ENCODE measurements around the gene ERP27.

The ERP27 gene

GRCh38 chr12:14936224-14936861 is 2.0 kb downstream of the ERP27 start:
- peaks cover 4 to 9% (median 7%) of the 10 kb centered on the region in 4 experiments for H3K4me1 ChIP-seq (ENCODE audit: control extremely low read depth in 1 of 4, control insufficient read depth in 4 of 4, insufficient read depth in 4 of 4, low read length in 3 of 4)
- no peaks in the 10 kb centered on the region for H3K9me3 ChIP-seq (ENCODE audit: control extremely low read depth in 1 of 5, control insufficient read depth in 4 of 5, insufficient read depth in 2 of 5, low read depth in 1 of 5, low read length in 4 of 5)
- no peak overlapping the region for H3K27ac ChIP-seq (ENCODE audit: insufficient read depth in 1 of 2, low read depth in 1 of 2, low read length in 2 of 2, poor library complexity in 1 of 2, severe bottlenecking in 2 of 2)
- 93% methylated on average over 6 of the region's 6 CpGs for WGBS (ENCODE audit: insufficient coverage)
- no peaks in the 10 kb centered on the region for H3K27me3 ChIP-seq (replicated peaks in 2 of 5; ENCODE audit: control insufficient read depth in 4 of 5, insufficient read depth in 5 of 5, low read length in 4 of 5)
- DNase-seq = no peak
- H3K4me3 ChIP-seq (ENCODE audit: control insufficient read depth in 1 of 7, extremely low read depth in 1 of 7, insufficient read depth in 4 of 7, low read depth in 2 of 7, low read length in 6 of 7) = no peak overlapping the region
- CTCF ChIA-PET = interaction anchor here (0.7 to 4.8 kb wide), 17 partner anchors 8 to 130 kb away, joined by 3 to 30 read pairs (median 4); no protein-coding TSS in a partner anchor
- H3K36me3 ChIP-seq (ENCODE audit: control insufficient read depth in 4 of 4, insufficient read depth in 4 of 4, low read length in 3 of 4) = peaks cover 14 to 18% (median 16%) of the 10 kb centered on the region in 4 experiments
- POLR2A ChIA-PET = no interaction called here

DNA sequence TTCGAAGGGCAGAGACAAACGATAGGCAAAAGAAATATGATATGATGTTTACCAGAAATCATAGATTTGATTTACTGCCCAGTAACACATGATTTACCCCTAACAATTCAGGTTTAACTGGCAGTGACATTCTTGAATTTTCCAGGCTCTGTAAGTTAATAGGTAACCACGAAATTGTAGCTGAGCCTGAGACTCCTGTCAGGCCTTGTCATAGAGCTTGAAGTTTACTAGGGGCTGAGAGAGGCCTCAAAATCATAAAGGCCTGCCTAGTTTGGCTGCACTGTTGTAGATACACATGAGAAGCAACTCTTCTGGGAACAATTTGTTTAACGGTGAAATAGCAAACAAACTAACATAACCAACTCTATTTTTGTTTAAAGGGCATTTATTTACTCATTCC is 3.3 kb downstream of the ERP27 start:
- ChIA-PET POLR2A (no interaction called here), CTCF (interaction anchor here (1.2 to 4.8 kb wide), 5 partner anchors 13 to 89 kb away, joined by 4 to 30 read pairs (median 6); no protein-coding TSS in a partner anchor)
- no peaks in the 10 kb centered on the region for H3K9me3 ChIP-seq (ENCODE audit: control extremely low read depth in 1 of 5, control insufficient read depth in 4 of 5, insufficient read depth in 2 of 5, low read depth in 1 of 5, low read length in 4 of 5)
- peaks cover 8 to 12% (median 10%) of the 10 kb centered on the region in 4 experiments for H3K36me3 ChIP-seq (ENCODE audit: control insufficient read depth in 4 of 4, insufficient read depth in 4 of 4, low read length in 3 of 4)
- DNase-seq = no peak
- no peaks in the 10 kb centered on the region for H3K27me3 ChIP-seq (replicated peaks in 2 of 5; ENCODE audit: control insufficient read depth in 4 of 5, insufficient read depth in 5 of 5, low read length in 4 of 5)
- peaks cover 4 to 9% (median 7%) of the 10 kb centered on the region in 4 experiments for H3K4me1 ChIP-seq (ENCODE audit: control extremely low read depth in 1 of 4, control insufficient read depth in 4 of 4, insufficient read depth in 4 of 4, low read length in 3 of 4)
- no peak overlapping the region for H3K4me3 ChIP-seq (ENCODE audit: control insufficient read depth in 1 of 7, extremely low read depth in 1 of 7, insufficient read depth in 4 of 7, low read depth in 2 of 7, low read length in 6 of 7)
- no peak overlapping the region for H3K27ac ChIP-seq (ENCODE audit: insufficient read depth in 1 of 2, low read depth in 1 of 2, low read length in 2 of 2, poor library complexity in 1 of 2, severe bottlenecking in 2 of 2)
- WGBS (ENCODE audit: insufficient coverage) = 57% methylated on average over 1 of the region's 4 CpGs

DNA sequence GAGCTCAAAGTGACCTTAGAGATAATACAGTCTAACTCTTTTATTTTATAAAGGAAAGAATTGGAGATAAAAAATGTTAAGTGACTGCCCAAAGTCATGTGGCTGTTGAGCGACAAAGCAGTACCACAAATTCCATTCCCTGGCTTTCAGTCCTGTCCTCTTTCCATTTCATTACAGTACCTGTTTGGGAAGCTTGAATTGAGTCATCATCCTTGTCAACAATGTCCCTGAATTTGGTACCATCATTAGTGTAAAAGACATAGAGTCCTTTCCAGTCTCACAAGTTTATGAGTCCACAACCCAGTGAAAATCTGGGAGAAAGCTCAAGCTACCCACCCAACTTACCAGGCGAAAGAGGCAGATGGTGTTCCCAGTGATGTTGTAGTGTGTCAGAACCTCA is 3.8 kb downstream of the ERP27 start:
- Histone ChIP-seq H3K36me3 (ENCODE audit: control insufficient read depth in 4 of 4, insufficient read depth in 4 of 4, low read length in 3 of 4) (peaks cover 8 to 12% (median 10%) of the 10 kb centered on the region in 4 experiments), H3K27me3 (replicated peaks in 2 of 5; ENCODE audit: control insufficient read depth in 4 of 5, insufficient read depth in 5 of 5, low read length in 4 of 5) (no peaks in the 10 kb centered on the region), H3K27ac (ENCODE audit: insufficient read depth in 1 of 2, low read depth in 1 of 2, low read length in 2 of 2, poor library complexity in 1 of 2, severe bottlenecking in 2 of 2) (no peak overlapping the region), H3K9me3 (ENCODE audit: control extremely low read depth in 1 of 5, control insufficient read depth in 4 of 5, insufficient read depth in 2 of 5, low read depth in 1 of 5, low read length in 4 of 5) (no peaks in the 10 kb centered on the region), H3K4me3 (ENCODE audit: control insufficient read depth in 1 of 7, extremely low read depth in 1 of 7, insufficient read depth in 4 of 7, low read depth in 2 of 7, low read length in 6 of 7) (no peak overlapping the region), H3K4me1 (ENCODE audit: control extremely low read depth in 1 of 4, control insufficient read depth in 4 of 4, insufficient read depth in 4 of 4, low read length in 3 of 4) (peaks cover 4 to 9% (median 6%) of the 10 kb centered on the region in 4 experiments)
- ChIA-PET POLR2A (no interaction called here), CTCF (interaction anchor here (1.2 to 2.3 kb wide), 5 partner anchors 10 to 88 kb away, joined by 3 to 7 read pairs (median 5); no protein-coding TSS in a partner anchor)
- DNase-seq = no peak
- WGBS (ENCODE audit: insufficient coverage) = 93% methylated on average over 2 of the region's 2 CpGs

GRCh38 chr12:14931791-14932560 is 6.4 kb downstream of the ERP27 start:
- peaks cover 0 to 5% (median 2%) of the 10 kb centered on the region in 4 experiments for H3K4me1 ChIP-seq (ENCODE audit: control extremely low read depth in 1 of 4, control insufficient read depth in 4 of 4, insufficient read depth in 4 of 4, low read length in 3 of 4)
- ChIA-PET CTCF (interaction anchor here (0.7 to 1.2 kb wide), 4 partner anchors 8 to 72 kb away, joined by 3 read pairs; no protein-coding TSS in a partner anchor), POLR2A (interaction anchor here (0.6 to 1.0 kb wide), 2 partner anchors 8 to 559 kb away, joined by 3 to 4 read pairs; no protein-coding TSS in a partner anchor)
- no peaks in the 10 kb centered on the region for H3K9me3 ChIP-seq (ENCODE audit: control extremely low read depth in 1 of 5, control insufficient read depth in 4 of 5, insufficient read depth in 2 of 5, low read depth in 1 of 5, low read length in 4 of 5)
- H3K27me3 ChIP-seq (replicated peaks in 2 of 5; ENCODE audit: control insufficient read depth in 4 of 5, insufficient read depth in 5 of 5, low read length in 4 of 5) = no peaks in the 10 kb centered on the region
- 94% methylated on average over 4 of the region's 7 CpGs for WGBS (ENCODE audit: insufficient coverage)
- peaks cover 2 to 11% (median 10%) of the 10 kb centered on the region in 4 experiments for H3K36me3 ChIP-seq (ENCODE audit: control insufficient read depth in 4 of 4, insufficient read depth in 4 of 4, low read length in 3 of 4)
- no peak overlapping the region for H3K4me3 ChIP-seq (ENCODE audit: control insufficient read depth in 1 of 7, extremely low read depth in 1 of 7, insufficient read depth in 4 of 7, low read depth in 2 of 7, low read length in 6 of 7)
- H3K27ac ChIP-seq (ENCODE audit: insufficient read depth in 1 of 2, low read depth in 1 of 2, low read length in 2 of 2, poor library complexity in 1 of 2, severe bottlenecking in 2 of 2) = no peak overlapping the region
- DNase-seq = no peak

DNA sequence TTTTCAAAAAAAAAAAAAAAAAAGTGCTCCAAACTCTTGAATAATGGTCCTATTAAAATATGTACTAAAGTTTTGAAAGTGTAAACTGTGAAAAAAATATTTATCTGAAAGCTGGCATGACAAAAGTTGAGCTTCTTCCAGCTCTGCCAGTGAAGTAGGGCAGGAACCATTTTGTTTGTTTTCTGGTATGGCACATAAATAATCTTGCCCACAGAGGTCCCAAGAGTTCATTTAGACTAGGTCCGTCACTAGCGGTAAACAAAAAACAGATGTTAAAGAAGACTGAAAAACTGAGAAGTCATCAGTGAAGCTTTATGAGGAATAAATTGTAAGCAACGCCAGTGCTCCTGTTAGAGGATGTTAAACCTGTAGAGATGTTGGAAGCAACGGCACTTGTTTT is 7.0 kb downstream of the ERP27 start:
- peaks cover 0 to 5% (median 2%) of the 10 kb centered on the region in 4 experiments for H3K4me1 ChIP-seq (ENCODE audit: control extremely low read depth in 1 of 4, control insufficient read depth in 4 of 4, insufficient read depth in 4 of 4, low read length in 3 of 4)
- no peak overlapping the region for H3K27ac ChIP-seq (ENCODE audit: insufficient read depth in 1 of 2, low read depth in 1 of 2, low read length in 2 of 2, poor library complexity in 1 of 2, severe bottlenecking in 2 of 2)
- H3K9me3 ChIP-seq (ENCODE audit: control extremely low read depth in 1 of 5, control insufficient read depth in 4 of 5, insufficient read depth in 2 of 5, low read depth in 1 of 5, low read length in 4 of 5) = no peaks in the 10 kb centered on the region
- POLR2A ChIA-PET = interaction anchor here (0.6 to 1.0 kb wide), 2 partner anchors 9 to 560 kb away, joined by 3 to 4 read pairs; no protein-coding TSS in a partner anchor
- WGBS (ENCODE audit: insufficient coverage) = 93% methylated on average over 4 of the region's 4 CpGs
- H3K4me3 ChIP-seq (ENCODE audit: control insufficient read depth in 1 of 7, extremely low read depth in 1 of 7, insufficient read depth in 4 of 7, low read depth in 2 of 7, low read length in 6 of 7) = no peak overlapping the region
- no peak for DNase-seq
- CTCF ChIA-PET = interaction anchor here (0.7 to 1.2 kb wide), 4 partner anchors 8 to 72 kb away, joined by 3 read pairs; no protein-coding TSS in a partner anchor
- no peaks in the 10 kb centered on the region for H3K27me3 ChIP-seq (replicated peaks in 2 of 5; ENCODE audit: control insufficient read depth in 4 of 5, insufficient read depth in 5 of 5, low read length in 4 of 5)
- peaks cover 2 to 11% (median 9%) of the 10 kb centered on the region in 4 experiments for H3K36me3 ChIP-seq (ENCODE audit: control insufficient read depth in 4 of 4, insufficient read depth in 4 of 4, low read length in 3 of 4)

DNA sequence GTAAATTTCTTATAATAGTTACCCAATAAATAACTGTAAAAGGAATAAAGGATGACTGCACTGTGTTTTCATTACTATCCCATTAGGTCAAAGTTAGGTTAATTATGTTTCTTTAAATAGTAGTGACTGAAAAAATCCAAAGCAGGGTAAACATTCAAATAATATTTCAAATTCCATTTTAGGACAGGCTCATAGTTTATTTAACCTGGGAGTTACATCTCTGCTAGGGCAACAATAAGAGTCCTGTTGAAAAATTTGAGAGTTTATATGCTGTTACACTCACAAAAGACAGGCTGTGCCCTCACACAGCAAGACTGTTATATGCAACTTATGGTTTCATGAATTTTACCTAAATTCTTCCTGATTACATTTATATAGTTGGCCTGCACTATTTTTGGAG is 8.0 kb downstream of the ERP27 start:
- POLR2A ChIA-PET = no interaction called here
- CTCF ChIA-PET = no interaction called here
- H3K4me3 ChIP-seq (ENCODE audit: control insufficient read depth in 1 of 7, extremely low read depth in 1 of 7, insufficient read depth in 4 of 7, low read depth in 2 of 7, low read length in 6 of 7) = no peak overlapping the region
- no peaks in the 10 kb centered on the region for H3K9me3 ChIP-seq (ENCODE audit: control extremely low read depth in 1 of 5, control insufficient read depth in 4 of 5, insufficient read depth in 2 of 5, low read depth in 1 of 5, low read length in 4 of 5)
- H3K36me3 ChIP-seq (ENCODE audit: control insufficient read depth in 4 of 4, insufficient read depth in 4 of 4, low read length in 3 of 4) = peaks cover 2 to 11% (median 9%) of the 10 kb centered on the region in 4 experiments
- H3K4me1 ChIP-seq (ENCODE audit: control extremely low read depth in 1 of 4, control insufficient read depth in 4 of 4, insufficient read depth in 4 of 4, low read length in 3 of 4) = no peaks in the 10 kb centered on the region
- H3K27ac ChIP-seq (ENCODE audit: insufficient read depth in 1 of 2, low read depth in 1 of 2, low read length in 2 of 2, poor library complexity in 1 of 2, severe bottlenecking in 2 of 2) = no peak overlapping the region
- DNase-seq = no peak
- H3K27me3 ChIP-seq (replicated peaks in 2 of 5; ENCODE audit: control insufficient read depth in 4 of 5, insufficient read depth in 5 of 5, low read length in 4 of 5) = no peaks in the 10 kb centered on the region
